ENCODE results near the gene TBX6.

Gene TBX6

DNA sequence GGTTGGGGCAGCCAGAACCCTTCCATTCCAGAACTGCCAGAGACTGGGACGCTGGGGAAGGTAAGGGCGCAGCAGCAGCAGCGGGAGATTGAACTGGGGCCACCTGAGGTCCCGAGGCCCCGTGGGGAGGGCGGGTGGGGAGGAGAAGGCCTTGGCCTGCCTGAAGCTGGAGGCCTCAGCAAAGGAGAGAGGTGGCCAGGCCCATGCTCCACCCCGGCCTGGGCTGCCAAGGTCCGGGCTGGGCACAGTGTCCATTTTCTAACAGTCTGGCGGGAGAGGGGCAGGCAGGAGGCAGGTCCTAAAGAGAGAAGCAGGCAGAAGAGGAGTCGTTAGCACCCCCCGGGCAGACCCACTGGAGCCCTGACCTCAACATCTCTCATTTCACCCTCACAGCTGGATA, 22.7 kb upstream of the TBX6 start:
- H3K36me3 Mint-ChIP-seq (ENCODE audit: low read depth): peaks cover 22% of the 10 kb centered on the region
- no peak for TF ChIP-seq CTCF (IDR thresholded peaks at IDR 0.05)
- H3K4me1 Mint-ChIP-seq: peaks cover 14% of the 10 kb centered on the region
- H3K9me3 Mint-ChIP-seq: no peaks in the 10 kb centered on the region
- H3K27me3 Mint-ChIP-seq (ENCODE audit: low read depth, poor library complexity): peaks cover 6% of the 10 kb centered on the region
- H3K27ac Mint-ChIP-seq: no peak overlapping the region
- no peak for DNase-seq
- no peak overlapping the region for H3K4me3 Mint-ChIP-seq

GRCh38 chr16:30113711-30114333, 22.1 kb upstream of the TBX6 start:
- no peak for DNase-seq
- TF ChIP-seq CTCF (IDR thresholded peaks at IDR 0.05): no peak
- H3K27ac Mint-ChIP-seq: peak overlapping the region; percentile 45
- peaks cover 6% of the 10 kb centered on the region for H3K27me3 Mint-ChIP-seq (ENCODE audit: low read depth, poor library complexity)
- peaks cover 17% of the 10 kb centered on the region for H3K36me3 Mint-ChIP-seq (ENCODE audit: low read depth)
- H3K9me3 Mint-ChIP-seq: no peaks in the 10 kb centered on the region
- H3K4me3 Mint-ChIP-seq: no peak overlapping the region
- peaks cover 11% of the 10 kb centered on the region for H3K4me1 Mint-ChIP-seq

GRCh38 chr16:30113031-30113710, 21.4 kb upstream of the TBX6 start, which contains the start of gene GDPD3:
GDPD3 (minus strand) TSS chr16:30113537; CDS start chr16:30113478, 59 bp downstream.
- Mint-ChIP-seq H3K27me3 (ENCODE audit: low read depth, poor library complexity) (peaks cover 6% of the 10 kb centered on the region), H3K4me1 (peaks cover 11% of the 10 kb centered on the region), H3K36me3 (ENCODE audit: low read depth) (peaks cover 16% of the 10 kb centered on the region), H3K9me3 (no peaks in the 10 kb centered on the region), H3K4me3 (peak within 1 kb of the TSS; percentile 13), H3K27ac (peak within 1 kb of the TSS; percentile 59)
- TF ChIP-seq CTCF (IDR thresholded peaks at IDR 0.05): peak; percentile 0
- DNase-seq: no peak

- Mint-ChIP-seq H3K27ac (peak overlapping the region; percentile 59), H3K4me1 (peaks cover 11% of the 10 kb centered on the region), H3K4me3 (peak overlapping the region; percentile 13), H3K36me3 (ENCODE audit: low read depth) (peaks cover 21% of the 10 kb centered on the region), H3K27me3 (ENCODE audit: low read depth, poor library complexity) (peaks cover 6% of the 10 kb centered on the region), H3K9me3 (no peaks in the 10 kb centered on the region)
- peak; percentile 53 for TF ChIP-seq CTCF (IDR thresholded peaks at IDR 0.05)
- peak; percentile 65 for DNase-seq
These were observed 20.7 kb upstream of the TBX6 start for GRCh38 chr16:30112197-30113030.

- no peak for DNase-seq
- Mint-ChIP-seq H3K27ac (peak overlapping the region; percentile 88), H3K36me3 (ENCODE audit: low read depth) (peaks cover 33% of the 10 kb centered on the region), H3K4me3 (no peak overlapping the region), H3K27me3 (ENCODE audit: low read depth, poor library complexity) (peaks cover 6% of the 10 kb centered on the region), H3K9me3 (no peaks in the 10 kb centered on the region), H3K4me1 (peaks cover 11% of the 10 kb centered on the region)
- TF ChIP-seq CTCF (IDR thresholded peaks at IDR 0.05): no peak
These were observed 18.9 kb upstream of the TBX6 start for GRCh38 chr16:30110661-30111060.

Measured in nephron progenitor cell (in vitro differentiated cells).